Midbrain (tissue), 1 donor: Measurements from ENCODE around the gene CPN2.

Source experiments
- DNase-seq: peaks from one replicate; lab custom pipeline; 2025; lab: John Stamatoyannopoulos, UW

CPN2 gene, protein sequence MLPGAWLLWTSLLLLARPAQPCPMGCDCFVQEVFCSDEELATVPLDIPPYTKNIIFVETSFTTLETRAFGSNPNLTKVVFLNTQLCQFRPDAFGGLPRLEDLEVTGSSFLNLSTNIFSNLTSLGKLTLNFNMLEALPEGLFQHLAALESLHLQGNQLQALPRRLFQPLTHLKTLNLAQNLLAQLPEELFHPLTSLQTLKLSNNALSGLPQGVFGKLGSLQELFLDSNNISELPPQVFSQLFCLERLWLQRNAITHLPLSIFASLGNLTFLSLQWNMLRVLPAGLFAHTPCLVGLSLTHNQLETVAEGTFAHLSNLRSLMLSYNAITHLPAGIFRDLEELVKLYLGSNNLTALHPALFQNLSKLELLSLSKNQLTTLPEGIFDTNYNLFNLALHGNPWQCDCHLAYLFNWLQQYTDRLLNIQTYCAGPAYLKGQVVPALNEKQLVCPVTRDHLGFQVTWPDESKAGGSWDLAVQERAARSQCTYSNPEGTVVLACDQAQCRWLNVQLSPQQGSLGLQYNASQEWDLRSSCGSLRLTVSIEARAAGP

DNA sequence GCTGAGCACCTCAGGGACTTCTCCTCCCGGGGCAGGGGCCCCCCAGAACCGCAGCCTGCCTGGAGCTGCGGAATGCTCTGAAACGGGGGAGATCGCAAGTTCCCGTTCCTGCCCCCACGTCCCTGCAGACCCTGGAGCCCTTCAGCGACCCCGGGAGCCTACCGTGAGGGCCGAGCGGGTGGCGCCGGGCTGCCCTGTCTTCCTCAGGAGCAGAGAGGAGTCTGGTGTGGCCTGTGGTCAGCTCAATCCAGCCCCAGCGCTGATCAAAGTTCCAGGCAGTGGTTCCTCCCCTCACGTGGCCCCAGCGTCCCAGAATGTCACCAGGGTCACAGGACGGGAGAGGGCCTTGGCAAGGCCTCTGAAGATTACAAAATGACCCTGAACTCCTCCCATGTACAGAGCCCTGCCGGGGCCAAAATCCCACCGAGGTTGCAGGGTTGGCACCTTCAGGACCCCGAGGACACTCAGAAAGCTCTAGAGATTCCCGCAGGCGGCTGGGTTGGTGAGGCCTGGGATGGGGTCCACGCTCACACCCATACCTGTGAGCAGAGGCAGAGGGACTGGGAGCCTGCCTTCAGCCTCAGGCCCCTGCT lies at the start of gene CPN2:
Gene CPN2 (minus strand): TSS at position 249 of the 593 bp plus-strand sequence. CDS start 8,626 bp downstream, outside the sequence.
- no peak for DNase-seq

DNA sequence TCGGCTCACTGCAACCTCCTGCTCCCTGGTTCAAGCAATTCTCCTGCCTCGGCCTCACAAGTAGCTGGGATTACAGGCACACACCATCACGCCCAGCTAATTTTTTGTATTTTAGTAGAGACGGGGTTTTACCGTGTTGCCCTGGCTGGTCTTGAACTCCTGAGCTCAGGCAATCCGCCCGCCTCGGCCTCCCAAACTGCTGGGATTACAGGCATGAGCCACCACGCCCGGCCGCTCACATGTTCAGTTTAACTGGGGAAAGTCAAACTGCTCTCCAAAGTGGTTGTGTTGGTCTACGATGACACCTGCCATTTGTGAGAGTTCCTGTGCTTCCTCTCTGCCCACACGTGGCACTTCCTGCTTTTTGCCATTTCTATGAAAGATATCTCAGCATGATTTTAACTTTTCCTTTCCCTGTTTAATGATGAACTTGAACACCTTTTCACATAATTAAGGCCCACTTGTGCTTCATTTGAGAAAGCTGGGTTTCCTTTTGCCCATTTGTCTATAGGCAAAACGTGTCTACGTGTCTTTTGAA lies 48.8 kb upstream of the CPN2 start:
- no peak for DNase-seq

DNA sequence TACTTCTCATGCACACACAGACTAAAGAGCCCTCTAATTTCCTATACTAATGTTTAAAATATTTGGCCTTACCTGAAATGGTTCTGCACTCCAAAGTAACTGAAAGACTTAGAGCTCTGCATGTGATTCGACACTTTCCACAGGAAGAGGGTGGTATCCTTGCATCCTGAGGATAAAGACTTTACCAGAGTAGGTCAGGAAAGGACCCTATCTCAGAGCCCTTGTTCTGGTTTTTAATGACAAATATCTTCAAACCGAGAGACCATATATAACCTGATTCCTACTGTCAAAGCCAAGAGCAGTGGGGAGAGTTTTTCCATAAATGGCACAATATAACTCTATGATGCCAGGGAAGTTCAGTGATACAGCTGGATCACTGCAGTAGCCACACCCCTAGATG lies 48.0 kb upstream of the CPN2 start, which contains the start of gene GP5:
Gene GP5 (minus strand): TSS at position 101 of the 400 bp plus-strand sequence. CDS start 984 bp downstream, outside the sequence.
- DNase-seq, result no peak

DNA sequence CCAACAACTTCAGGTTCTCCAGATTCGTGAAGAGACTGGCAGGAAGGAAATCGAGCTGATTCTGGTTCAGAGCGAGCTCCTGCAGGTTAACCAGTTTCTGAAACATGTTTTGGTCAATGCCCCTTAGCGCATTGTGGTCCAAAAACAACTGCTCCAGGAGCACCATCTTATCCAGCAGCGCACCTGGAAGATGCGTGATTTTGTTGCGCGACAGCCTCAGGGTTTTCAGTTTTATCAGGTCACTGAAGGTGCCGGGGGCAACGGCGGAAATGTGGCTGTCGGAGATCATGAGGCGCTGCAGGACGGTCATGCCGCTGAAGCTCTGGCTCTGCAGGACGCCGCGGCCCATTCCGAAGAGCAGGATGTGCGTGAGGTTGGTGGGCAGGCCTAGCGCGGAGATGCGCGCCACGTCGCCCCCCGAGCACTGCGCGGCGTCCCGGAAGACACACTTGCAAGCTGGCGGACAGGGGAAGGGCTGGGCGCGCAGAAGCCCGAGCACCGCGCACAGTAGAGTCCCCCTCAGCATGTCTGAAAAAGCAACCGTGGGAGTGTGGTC lies 46.7 kb upstream of the CPN2 start:
- DNase-seq, result no peak

DNA sequence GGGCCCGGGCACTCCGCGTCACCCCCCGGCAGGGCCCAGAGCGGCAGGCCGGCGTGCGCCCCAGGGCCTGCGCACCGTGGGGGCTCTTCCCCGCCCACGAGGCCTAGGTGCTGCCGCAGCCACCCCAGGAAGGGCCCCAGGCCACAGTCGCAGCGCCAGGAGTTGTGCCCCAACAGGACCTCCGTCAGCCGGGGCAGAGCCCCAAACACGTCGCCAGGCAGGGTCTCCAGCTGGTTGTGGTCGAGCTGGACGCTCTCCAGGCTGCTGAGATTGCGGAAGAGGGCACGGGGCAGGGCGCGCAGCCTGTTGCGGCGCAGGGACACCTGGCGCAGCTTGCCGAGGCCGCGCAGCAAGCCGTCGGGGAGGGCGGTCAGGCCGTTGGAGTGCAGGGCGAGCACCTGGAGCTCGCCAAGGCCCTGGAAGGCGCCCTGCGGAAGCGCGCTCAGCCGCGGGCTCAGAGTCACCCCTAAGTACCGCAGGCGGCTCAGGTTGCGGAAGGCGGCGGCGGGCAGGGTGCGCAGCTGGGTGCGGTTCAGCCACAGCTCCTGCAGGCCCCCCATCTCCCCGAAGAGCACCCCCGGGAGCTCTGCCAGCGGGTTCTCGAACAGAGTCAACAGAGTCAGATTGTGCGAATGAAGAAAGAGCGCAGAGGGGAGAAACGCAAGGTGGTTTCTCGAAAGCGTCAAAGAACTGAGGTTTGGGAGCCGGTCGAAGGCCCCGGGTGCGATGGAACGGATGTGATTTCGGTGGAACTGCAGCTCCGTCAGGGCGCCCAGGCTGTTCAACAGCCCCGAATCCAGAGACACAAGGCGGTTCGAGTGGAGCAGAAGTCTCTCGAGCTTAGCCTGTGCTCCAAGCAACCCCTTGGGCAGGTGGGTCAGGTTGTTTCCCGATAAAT lies 46.0 kb upstream of the CPN2 start:
- DNase-seq, result no peak

DNA sequence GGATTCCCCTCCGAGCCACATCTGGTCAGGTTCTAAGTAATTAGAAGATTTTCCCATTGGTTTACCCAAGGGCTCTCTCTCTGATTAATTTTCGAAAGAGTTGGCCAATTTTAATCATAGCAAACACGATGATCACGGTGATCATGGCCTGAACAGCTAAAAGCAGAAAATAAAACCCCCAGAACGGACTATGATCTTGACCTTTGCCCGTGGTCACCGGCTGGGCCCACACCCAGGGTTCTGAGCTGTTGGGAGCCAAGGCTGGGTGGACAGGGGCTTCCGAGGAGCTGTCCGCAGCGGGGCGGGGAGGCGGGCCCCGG lies 45.4 kb upstream of the CPN2 start:
- DNase-seq, result no peak

DNA sequence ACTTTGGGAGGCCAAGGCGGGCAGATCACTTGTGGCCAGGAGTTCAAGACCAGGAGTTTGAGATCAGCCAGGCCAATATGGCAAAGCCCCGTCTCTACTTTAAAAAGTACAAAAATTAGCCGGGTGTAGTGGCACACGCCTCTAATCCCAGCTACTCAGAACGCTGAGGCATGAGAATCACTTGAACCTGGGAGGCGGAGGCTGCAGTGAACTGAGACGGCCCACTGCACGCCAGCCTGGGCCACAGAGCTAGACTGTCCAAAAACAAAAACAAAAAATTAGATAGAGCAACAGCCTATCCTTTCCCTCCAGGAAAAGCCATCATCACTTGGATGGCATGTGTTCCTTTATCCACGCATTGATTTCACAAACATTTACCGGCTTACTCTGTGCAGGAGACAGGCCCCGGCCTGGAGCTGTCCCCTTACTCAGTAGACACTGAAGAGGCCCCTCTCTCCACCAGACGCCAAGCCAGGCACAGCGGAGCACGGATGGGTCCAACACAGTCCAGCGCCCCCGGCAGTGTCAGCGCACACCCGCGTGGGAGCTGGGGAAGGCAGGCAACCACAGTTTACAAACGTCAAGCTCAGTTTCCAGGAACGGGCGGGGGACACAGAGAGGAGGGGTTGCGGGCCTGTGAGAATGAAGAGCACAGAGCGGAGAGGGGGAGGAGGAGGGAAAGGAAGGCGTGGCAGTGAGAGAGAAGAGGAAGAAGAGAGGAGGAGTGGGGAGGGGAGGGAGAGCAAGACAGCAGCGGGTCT lies 44.8 kb upstream of the CPN2 start:
- no peak for DNase-seq

DNA sequence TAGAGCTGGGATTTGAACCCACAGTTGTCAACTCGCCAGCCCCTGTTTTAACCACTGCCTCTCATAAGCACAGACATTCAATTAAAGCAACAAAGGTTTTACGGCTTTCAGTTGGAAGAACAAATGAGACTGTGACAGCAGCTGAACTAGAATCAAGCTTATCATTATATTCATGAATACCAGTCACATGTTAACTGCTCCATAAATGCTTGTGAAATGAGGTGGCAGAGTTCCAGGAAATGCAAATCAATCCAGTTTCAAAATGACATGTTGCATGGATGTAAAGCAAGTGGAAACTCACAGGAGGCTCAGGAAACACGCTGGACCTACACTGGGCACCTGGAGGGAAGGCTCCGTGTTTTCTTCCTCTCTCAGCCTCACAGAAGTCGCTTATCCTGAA lies 44.1 kb upstream of the CPN2 start:
- DNase-seq, result no peak

DNA sequence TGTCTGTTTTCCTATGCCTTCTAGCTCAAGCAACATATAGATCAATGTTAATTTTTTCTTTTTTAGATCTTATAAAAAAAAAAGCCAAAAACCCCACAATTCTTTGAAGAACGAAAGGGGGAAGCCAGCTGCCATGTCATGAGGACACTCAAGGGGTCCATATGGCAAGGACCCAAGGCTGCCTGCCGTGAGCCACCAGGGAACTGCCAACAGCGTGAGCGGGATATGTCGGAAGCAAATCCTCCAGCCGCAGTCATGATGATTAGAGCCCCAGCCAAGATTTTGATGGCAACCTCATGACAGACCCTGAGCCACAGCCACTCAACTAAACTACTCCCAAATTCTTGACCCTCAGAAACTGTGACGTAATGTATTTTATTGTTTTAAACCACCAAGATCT lies 41.4 kb upstream of the CPN2 start:
- no peak for DNase-seq

DNA sequence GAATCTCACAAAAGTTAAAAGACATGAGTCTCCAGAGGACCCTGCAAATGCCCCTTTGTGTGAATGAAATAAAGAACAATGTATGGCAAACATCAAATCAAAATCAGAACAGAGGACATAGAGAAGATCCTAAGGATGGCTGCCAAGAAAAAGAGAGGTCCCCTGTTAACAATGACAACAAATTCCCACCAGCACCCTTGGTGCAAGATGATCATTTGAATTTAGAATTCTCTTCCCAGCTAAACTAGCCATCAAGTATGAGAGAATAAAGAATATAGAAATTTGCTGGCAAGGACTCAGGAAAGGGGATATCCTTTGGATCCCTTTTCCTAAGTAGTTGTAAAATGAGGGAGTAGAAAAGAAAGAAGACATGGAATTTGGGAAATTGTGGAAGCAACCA lies 39.7 kb upstream of the CPN2 start:
- no peak for DNase-seq

DNA sequence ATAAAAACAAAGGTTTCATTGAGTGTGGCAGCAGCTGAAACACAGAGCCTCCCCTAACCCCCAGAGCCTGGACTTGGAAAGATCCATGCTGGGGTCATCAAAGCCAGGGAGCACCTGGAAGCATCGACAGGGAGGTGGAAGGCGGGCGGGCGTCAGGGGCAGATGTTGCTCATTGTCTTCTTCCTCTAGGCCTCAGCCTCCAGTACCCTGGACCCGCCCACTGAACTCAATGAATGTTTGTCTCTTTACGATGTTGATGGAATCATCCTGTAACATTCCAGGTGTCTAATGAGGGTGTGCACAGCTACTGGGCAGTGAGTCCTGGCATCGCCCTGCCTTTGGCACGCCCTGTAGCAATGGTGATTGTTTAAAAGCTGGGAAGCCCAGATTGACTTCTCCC lies 38.1 kb upstream of the CPN2 start:
- no peak for DNase-seq

DNA sequence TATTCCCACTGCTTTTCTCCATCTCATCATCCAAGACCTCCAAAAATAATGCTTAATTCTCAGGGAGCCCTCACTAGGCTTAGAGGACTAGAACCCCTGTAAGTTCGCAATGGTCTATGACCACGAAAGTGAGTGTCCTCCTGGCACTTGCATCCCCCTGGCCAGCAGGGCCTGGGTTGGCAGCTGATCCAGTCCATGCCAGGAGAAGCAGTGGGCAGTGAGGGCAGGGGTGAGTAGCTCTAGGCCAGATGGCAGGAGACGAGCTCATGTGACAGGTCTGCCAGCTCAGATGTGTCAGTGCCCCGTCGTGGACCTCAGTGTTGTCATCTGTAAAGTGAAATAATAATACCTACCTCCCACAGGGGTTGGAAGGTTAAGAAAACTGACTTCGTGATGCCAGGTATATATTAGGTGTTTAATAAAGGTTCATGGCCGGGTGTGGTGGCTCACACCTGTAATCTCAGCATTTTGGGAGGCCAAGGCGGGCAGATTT lies 36.8 kb upstream of the CPN2 start:
- DNase-seq, result no peak

DNA sequence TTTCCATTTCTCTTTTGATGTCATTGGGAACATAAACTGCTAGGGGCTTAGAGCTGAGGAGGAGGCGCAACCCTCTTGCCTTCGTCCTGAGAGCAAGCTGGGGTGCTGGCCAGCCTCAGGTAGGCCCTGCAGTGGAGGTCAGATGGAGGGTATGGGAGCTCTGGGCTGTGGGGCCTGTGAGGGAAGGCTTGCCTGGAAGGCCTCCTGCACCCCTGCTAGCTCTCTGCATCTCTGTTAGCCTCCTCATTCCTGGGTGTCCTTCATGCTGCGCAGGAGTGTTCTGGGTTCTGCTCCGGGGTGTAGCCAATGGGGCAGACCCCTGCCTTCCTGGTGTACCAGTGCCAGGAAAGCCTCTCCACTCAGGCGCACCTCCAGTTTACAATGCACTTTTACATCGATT lies 36.1 kb upstream of the CPN2 start:
- no peak for DNase-seq

DNA sequence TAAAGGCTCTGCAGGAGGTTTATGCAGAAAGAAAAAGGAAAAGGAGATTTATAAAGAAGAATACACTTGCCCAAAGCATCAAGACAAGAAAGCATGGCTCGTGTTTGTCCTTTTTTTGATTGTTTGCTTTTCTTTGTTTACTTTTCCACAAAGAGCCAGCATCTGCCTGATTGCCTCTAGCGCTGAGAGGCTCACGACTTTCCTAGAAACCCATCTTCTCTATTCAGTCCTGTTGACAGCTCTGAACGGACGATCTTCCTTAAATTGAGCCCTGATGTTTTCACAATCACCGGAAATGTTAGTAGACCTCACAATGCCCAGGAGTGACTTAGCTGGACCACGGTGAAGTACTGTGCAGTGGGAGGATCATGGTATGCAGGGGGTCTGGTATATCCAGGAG lies 35.5 kb upstream of the CPN2 start:
- no peak for DNase-seq

DNA sequence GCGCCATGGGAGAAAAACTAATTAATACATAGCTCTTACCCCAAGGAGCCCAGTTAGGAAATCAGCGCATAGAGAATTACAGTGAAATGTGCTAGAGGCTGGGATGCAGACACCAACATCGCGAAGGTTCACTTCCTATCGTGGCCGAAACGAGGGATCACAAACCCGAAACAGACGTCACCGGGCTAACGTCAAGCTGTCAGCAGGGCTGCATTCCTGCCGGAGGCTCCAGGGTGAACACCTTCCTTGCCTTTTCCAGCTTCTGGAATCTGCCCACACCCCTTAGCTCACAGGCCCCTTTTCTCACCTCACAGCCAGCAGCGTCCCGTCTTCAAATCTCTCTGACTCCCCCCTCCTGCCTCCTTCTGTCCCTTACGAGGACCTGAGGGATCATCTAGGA lies 34.9 kb upstream of the CPN2 start:
- no peak for DNase-seq

DNA sequence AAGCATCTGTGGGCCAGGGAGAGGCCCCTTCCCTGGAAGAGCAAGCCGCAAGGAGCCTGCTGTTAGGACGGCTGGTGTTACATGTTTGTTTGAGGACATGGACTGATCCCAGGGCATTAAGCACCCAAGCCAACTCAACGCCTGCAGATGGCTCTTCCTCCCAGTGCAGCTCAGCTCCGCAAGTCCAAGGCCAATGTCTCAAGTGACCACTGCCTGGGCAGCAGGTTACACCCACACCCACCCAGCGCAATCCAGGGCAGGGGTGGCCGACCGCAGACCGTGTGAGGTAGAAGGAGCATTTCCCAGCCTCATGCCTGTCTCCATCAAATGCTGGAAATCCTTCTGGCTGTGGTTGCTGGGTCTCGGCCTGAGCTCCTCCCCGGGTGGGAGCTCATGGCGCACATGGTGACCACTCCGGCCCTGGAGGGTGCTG lies 33.5 kb upstream of the CPN2 start:
- DNase-seq, result no peak

DNA sequence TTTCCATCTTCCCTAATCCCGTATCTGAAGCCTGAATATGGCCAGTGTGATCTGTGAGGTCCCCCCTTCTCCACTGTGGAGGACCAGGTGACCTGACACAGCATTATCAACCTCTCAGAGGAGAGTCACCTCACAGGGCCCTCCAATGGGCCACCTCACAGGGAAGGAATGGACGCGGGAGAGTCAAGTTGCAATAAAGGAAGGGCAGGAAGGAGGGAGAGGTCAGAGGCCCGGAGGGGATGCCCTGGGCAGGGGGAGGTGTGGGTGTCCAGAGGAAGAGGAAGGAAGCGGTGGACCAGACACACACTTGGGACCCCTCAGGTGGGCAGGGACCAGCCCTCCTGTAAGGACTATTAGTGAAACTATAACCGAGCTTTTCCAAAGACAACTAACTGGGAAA lies 33.0 kb upstream of the CPN2 start:
- no peak for DNase-seq

DNA sequence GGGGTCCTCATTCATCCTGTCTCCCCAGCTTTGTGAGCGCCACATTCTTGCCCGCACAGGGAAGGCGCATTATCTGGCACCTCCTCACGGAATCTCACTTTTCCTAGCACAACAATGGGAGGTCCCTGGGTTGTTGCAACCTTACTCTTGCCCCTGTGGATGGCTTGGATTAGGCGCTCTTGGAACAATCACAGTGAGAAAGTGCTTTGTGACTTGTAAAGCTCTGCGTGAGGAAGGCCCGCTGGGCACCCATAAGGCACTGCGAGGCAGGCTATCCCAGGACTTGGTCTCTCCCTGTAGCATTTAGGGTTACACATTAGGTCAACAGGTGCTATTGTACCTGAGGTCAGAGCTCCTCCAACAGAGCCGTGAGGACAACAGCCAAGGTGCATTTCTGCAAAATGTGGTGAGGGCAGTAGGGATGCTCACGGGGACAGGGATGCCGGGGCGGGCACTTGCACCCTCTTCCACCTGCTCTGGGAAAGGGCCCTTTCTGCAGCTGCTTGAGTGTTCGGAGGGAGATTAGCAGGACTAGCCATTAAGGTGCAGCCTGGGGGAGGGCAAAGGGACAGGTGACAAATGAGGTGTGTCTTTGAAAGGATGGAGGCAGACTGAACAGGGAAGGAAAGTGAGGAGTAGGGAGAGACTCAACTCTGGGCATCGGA lies 32.3 kb upstream of the CPN2 start:
- DNase-seq, result no peak

DNA sequence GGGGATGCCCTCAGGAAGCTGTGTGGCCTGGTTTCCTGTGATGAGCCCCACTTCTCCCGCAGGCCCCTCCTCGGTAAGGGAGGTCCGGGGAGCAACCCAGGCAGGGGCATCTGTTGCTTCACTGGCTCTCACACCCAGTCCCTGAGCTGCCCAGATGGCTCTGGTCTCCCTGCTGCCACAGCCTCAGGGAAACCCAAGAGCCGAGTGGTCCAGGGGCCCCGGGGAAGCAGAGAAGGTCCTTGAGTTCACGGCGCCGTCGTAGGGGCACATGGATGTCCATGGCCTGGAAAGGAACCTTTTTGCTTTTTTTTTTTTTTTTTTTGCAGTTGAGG lies 31.7 kb upstream of the CPN2 start:
- DNase-seq, result no peak

DNA sequence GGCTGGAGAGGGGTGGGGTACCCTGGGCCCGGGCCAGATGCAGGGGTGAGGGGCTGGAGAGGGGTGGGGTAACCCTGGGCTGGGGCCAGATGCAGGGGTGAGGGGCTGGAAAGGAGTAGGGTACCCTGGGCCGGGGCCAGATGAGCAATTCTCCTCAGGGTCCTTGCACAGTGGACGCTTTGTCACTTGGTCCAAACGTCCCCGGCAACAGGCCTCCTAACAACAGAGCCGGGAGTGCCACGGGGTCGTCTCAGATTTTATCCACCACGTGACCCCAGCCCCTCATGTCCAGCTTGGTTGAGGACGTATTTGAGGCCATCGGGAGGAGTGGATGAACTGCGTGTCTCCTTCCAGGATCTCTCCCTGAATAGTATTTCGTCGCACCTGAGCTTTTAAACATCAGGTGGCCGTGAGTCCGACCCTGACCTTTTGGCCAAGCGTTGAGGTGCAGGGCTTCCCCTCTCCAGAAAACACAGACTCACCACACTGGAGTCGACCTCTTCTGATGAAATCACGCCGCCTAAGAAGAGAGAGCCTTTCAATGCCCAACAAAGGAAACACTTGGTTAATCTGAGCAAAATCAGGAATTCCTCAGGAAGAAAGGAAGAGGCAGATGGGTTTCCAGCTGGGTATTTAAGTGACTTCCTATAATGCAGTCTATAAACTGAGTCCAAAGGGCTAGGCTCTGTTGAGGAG lies 31.2 kb upstream of the CPN2 start:
- DNase-seq, result no peak
